ENCODE results near the gene ELL3. TPM values are rescaled to one million over a fixed set of nuclear protein-coding genes. Genes with fewer than 3 reads are reported as not detected.

Gene ELL3
- total RNA-seq, 1 experiment from 2014 or later, result 35.8 TPM

DNA sequence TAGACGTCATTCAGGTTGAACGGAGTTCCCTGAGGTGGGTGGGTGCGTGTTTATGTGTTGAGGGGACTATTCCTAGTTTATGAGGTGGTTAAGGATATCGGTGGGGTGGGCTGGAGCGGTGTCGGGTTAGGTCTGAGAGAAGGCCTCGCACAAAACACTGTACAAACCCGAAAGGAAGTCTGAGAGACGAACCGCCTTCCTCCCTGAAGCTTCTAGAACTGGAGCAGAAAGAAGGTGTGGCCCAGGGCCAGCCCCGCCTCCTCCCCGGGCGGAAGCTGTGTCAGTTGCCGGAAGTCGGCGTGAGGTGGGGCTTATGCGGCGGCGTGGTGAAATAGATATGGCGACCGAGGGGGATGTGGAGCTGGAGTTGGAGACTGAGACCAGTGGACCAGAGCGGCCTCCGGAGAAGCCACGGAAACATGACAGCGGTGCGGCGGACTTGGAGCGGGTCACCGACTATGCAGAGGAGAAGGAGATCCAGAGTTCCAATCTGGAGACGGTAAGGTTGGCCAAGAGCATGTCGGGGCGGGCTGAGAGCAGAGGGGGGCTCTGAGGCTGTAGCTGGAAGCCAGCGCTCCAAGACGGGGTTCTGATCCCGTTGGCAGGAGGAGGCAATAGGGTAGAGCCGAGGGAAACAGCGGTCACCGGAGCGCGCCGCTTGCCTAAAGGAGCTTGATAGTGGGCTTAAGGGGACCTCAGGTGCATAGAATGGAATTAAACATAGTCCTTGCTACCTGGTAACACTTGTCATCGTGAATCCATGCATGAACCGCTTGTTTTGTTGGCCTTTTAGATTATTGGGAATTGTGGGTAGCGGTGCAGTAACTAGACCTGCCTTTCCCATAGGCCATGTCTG, 23.7 kb upstream of the ELL3 start, which contains the start of gene HYPK:
HYPK (plus strand) TSS at position 314 of the 856 bp plus-strand sequence; CDS start at position 338, 24 bp downstream.
- Histone ChIP-seq H2AFZ (ENCODE audit: low read length) (peak within 1 kb of the TSS; percentile 84), H3K9me3 (ENCODE audit: low read length) (no peaks in the 10 kb centered on the region), H4K20me1 (ENCODE audit: low read length) (no peaks in the 10 kb centered on the region), H3K9ac (ENCODE audit: low read length) (peak within 1 kb of the TSS; percentile 98), H3K4me2 (ENCODE audit: low read length) (peak within 1 kb of the TSS; percentile 84), H3F3A (ENCODE audit: low read length, unreplicated experiment) (peaks cover 16% of the 10 kb centered on the region), H3K27ac (ENCODE audit: low read length) (peak within 1 kb of the TSS; percentile 78), H3K27me3 (ENCODE audit: low read length) (no peaks in the 10 kb centered on the region), H3K9me2 (replicated peaks; ENCODE audit: low read length) (no peaks in the 10 kb centered on the region), H3K79me2 (ENCODE audit: low read length) (peaks cover 21% of the 10 kb centered on the region), H3K36me3 (ENCODE audit: low read depth, low read length) (peaks cover 39% of the 10 kb centered on the region), H3K4me1 (ENCODE audit: insufficient read depth, low read length) (peaks cover 48% of the 10 kb centered on the region), H3K4me3 (ENCODE audit: low read length) (peak within 1 kb of the TSS; percentile 100)
- CTCF ChIA-PET, result interaction anchor here (0.6 kb wide), 1 partner anchor 26 kb away, joined by 3 read pairs; no protein-coding TSS in a partner anchor
- peak; percentile 67 for ATAC-seq
- TF ChIP-seq, protein P1, sequence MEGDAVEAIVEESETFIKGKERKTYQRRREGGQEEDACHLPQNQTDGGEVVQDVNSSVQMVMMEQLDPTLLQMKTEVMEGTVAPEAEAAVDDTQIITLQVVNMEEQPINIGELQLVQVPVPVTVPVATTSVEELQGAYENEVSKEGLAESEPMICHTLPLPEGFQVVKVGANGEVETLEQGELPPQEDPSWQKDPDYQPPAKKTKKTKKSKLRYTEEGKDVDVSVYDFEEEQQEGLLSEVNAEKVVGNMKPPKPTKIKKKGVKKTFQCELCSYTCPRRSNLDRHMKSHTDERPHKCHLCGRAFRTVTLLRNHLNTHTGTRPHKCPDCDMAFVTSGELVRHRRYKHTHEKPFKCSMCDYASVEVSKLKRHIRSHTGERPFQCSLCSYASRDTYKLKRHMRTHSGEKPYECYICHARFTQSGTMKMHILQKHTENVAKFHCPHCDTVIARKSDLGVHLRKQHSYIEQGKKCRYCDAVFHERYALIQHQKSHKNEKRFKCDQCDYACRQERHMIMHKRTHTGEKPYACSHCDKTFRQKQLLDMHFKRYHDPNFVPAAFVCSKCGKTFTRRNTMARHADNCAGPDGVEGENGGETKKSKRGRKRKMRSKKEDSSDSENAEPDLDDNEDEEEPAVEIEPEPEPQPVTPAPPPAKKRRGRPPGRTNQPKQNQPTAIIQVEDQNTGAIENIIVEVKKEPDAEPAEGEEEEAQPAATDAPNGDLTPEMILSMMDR (conservative IDR thresholded peaks at IDR 0.05; ENCODE audit: low read depth, low read length), result no peak
- no peak for TF ChIP-seq EZH2 (IDR thresholded peaks at IDR 0.05; ENCODE audit: low read length, unreplicated experiment)
- no peak for TF ChIP-seq EZH2phosphoT487 (IDR thresholded peaks at IDR 0.05; ENCODE audit: borderline replicate concordance, low read length)
- POLR2A ChIA-PET (ENCODE audit: unreplicated experiment), result interaction anchor here (0.5 to 1.1 kb wide), 6 partner anchors 21 to 484 kb away, joined by 3 to 10 read pairs (median 4); partner anchors contain the start of gene MFAP1
- DNase-seq, result peak; percentile 85
- intact Hi-C loops (cut with micrococcal nuclease), result loop anchor here (1.0 to 10.0 kb wide), 2 partner anchors 24 to 64 kb away; partner anchors contain the start of gene MFAP1
- TSS peak; percentile 62 for BruUV-seq (replicated peaks)

DNA sequence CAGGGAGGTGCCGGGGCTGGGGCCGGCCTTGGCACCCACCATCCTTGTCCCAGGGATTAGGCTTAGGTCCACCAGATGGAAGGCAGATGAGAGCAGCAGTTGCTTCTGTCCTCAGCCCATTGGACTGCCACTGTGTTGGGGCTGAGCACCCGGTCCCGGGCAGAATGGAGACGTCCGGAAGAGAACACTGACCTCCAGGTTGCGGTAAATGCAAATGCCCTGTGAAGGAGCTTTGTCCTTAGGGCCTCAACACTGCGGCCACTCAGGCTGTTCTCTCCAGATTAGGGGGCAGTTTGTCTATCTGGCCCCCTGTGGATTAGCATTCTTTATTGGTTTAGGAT, 23.1 kb upstream of the ELL3 start, which contains the start of gene SERINC4:
SERINC4 (minus strand) TSS at position 276 of the 341 bp plus-strand sequence; CDS start at position 42, 234 bp downstream.
- Histone ChIP-seq H3K4me1 (ENCODE audit: insufficient read depth, low read length) (peaks cover 52% of the 10 kb centered on the region), H4K20me1 (ENCODE audit: low read length) (no peaks in the 10 kb centered on the region), H3K9me2 (replicated peaks; ENCODE audit: low read length) (no peaks in the 10 kb centered on the region), H3K27ac (ENCODE audit: low read length) (peak within 1 kb of the TSS; percentile 78), H3K9me3 (ENCODE audit: low read length) (no peaks in the 10 kb centered on the region), H3K36me3 (ENCODE audit: low read depth, low read length) (peaks cover 39% of the 10 kb centered on the region), H3K27me3 (ENCODE audit: low read length) (no peaks in the 10 kb centered on the region), H3F3A (ENCODE audit: low read length, unreplicated experiment) (peaks cover 15% of the 10 kb centered on the region), H3K4me3 (ENCODE audit: low read length) (peak within 1 kb of the TSS; percentile 100), H3K79me2 (ENCODE audit: low read length) (peaks cover 27% of the 10 kb centered on the region), H3K4me2 (ENCODE audit: low read length) (peak within 1 kb of the TSS; percentile 84), H3K9ac (ENCODE audit: low read length) (peak within 1 kb of the TSS; percentile 98), H2AFZ (ENCODE audit: low read length) (peak within 1 kb of the TSS; percentile 84)
- CTCF ChIA-PET, result no interaction called here
- ATAC-seq (no peak), DNase-seq (no peak)
- TF ChIP-seq EZH2 (IDR thresholded peaks at IDR 0.05; ENCODE audit: low read length, unreplicated experiment) (no peak), EZH2phosphoT487 (IDR thresholded peaks at IDR 0.05; ENCODE audit: borderline replicate concordance, low read length) (no peak)
- TF ChIP-seq, protein P1 (conservative IDR thresholded peaks at IDR 0.05; ENCODE audit: low read depth, low read length), result no peak
- POLR2A ChIA-PET (ENCODE audit: unreplicated experiment), result interaction anchor here (0.5 to 1.1 kb wide), 5 partner anchors 22 to 421 kb away, joined by 3 to 10 read pairs (median 5); partner anchors contain the start of gene MFAP1
- BruUV-seq (replicated peaks), result no TSS peak
- intact Hi-C loops (cut with micrococcal nuclease), result loop anchor here (10.0 kb wide), 1 partner anchor 65 kb away; no protein-coding TSS in a partner anchor

All from PC-3 (cell line).